ENCODE data around the gene MYOF. TPM values are rescaled to one million over a fixed set of nuclear protein-coding genes. Genes with fewer than 3 reads are reported as not detected.
"Not testable (repeated sequence)": the region's sequence is repeated elsewhere in the genome, so short reads cannot be mapped to it uniquely, and the experiment has no call there.

The MYOF gene
- total RNA-seq, 1 experiment from 2014 or later: 3.0 TPM

DNA sequence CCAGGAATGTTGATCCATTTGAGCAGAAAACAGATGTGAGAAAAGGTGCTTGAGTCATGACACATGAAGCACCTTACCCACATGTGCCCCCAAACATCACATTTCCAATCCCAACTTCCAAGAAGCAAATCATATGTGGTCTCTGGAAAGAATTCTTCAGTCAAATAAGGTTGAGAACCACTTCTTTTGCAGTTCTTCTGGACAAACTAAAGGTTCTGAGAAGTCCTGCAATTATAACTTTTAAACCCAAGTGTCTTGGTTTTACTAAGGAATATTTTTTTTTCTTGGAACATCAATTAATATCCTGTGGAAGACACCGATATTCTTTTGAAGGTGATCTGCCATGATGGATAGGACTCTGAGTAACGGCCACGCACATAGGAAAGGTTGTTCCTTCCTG lies 151.3 kb downstream of the MYOF start:
- H3K27me3 ChIP-seq (ENCODE audit: control insufficient read depth, insufficient read depth, low read length): no peaks in the 10 kb centered on the region
- no peaks in the 10 kb centered on the region for H3K36me3 ChIP-seq (replicated peaks; ENCODE audit: control insufficient read depth, insufficient read depth, low read length)

DNA sequence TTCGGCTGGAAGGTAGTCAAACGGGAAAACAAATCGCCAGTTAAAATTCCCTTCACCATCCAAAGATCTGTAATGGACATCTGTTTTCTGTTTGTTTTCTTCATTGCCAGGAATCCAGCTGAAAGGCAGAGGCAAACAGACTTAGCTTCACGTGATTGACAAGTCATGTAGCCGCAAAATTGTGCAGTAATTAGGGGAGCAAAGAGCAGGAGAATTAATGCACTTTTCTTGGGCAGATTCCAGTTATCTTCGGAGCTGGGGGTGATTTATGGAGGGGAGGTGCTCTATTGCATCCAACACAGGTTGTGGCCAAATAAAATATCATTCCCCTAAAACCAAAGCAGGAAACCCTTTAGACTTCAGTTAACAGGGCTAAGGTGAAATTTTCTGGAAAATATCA lies 162.2 kb downstream of the MYOF start:
- Histone ChIP-seq H3K36me3 (replicated peaks; ENCODE audit: control insufficient read depth, insufficient read depth, low read length) (no peaks in the 10 kb centered on the region), H3K27me3 (ENCODE audit: control insufficient read depth, insufficient read depth, low read length) (no peaks in the 10 kb centered on the region), H3K4me3 (ENCODE audit: insufficient read depth, low read depth, low read length) (no peak overlapping the region)
- no peak for DNase-seq

More for the DNA sequence above, 151.3 kb downstream of the MYOF start:
- H3K4me3 ChIP-seq (ENCODE audit: insufficient read depth, low read depth, low read length): no peak overlapping the region
- DNase-seq: no peak

- no peak overlapping the region for H3K4me3 ChIP-seq (ENCODE audit: insufficient read depth, low read depth, low read length)
- no peaks in the 10 kb centered on the region for H3K36me3 ChIP-seq (replicated peaks; ENCODE audit: control insufficient read depth, insufficient read depth, low read length)
- DNase-seq: no peak
- no peaks in the 10 kb centered on the region for H3K27me3 ChIP-seq (ENCODE audit: control insufficient read depth, insufficient read depth, low read length)
These were observed 163.0 kb downstream of the MYOF start for GRCh38 chr10:93319096-93319495.

DNA sequence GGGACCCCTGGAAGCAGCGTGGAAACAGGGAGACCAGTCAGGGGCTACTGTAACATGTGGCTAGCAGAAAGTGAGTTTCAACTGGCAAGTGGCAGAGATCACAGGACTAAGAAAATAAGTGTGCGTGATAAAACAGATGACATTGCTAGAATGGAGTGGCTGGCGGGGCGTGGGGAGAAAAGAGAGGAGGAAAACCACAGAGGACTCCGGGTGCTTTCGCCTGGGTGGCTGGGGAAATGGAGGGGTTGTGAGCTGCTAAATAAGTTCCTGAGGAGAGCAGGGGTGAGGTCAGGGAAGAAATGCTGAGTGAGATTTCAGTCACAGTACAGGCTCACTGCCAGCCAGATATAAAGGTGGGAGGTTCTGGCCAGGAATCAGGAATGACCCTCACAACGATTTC lies 166.9 kb downstream of the MYOF start:
- Histone ChIP-seq H3K27me3 (ENCODE audit: control insufficient read depth, insufficient read depth, low read length) (no peaks in the 10 kb centered on the region), H3K36me3 (replicated peaks; ENCODE audit: control insufficient read depth, insufficient read depth, low read length) (peaks cover 1% of the 10 kb centered on the region), H3K4me3 (ENCODE audit: insufficient read depth, low read depth, low read length) (no peak overlapping the region)
- DNase-seq: no peak

DNA sequence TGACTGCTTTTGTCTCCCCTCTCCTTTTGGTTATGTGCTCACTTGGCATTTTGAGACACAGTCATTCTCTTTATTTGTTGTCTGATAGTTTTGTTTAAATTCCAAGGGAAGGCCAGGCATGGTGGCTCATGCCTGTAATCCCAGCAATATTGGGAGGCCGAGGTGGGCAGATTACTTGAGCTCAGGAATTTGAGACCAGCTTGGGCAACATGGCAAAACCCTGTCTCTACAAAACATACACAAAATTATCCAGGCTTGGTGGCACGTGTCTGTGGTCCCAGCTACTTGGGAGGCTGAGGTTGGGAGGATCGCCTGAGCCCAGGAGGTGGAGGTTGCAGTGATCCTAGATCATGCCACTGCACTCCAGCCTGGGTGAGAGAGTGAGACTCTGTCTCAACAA lies 167.5 kb downstream of the MYOF start:
- not testable (repeated sequence) for H3K36me3 ChIP-seq (replicated peaks; ENCODE audit: control insufficient read depth, insufficient read depth, low read length); DNase-seq; H3K4me3 ChIP-seq (ENCODE audit: insufficient read depth, low read depth, low read length); H3K27me3 ChIP-seq (ENCODE audit: control insufficient read depth, insufficient read depth, low read length)

GRCh38 chr10:93313798-93314197 lies 168.3 kb downstream of the MYOF start:
- H3K36me3 ChIP-seq (replicated peaks; ENCODE audit: control insufficient read depth, insufficient read depth, low read length): peaks cover 1% of the 10 kb centered on the region
- H3K4me3 ChIP-seq (ENCODE audit: insufficient read depth, low read depth, low read length): no peak overlapping the region
- DNase-seq: no peak
- no peaks in the 10 kb centered on the region for H3K27me3 ChIP-seq (ENCODE audit: control insufficient read depth, insufficient read depth, low read length)

GRCh38 chr10:93309062-93309461 lies 173.1 kb downstream of the MYOF start:
- no peak overlapping the region for H3K4me3 ChIP-seq (ENCODE audit: insufficient read depth, low read depth, low read length)
- no peak for DNase-seq
- H3K36me3 ChIP-seq (replicated peaks; ENCODE audit: control insufficient read depth, insufficient read depth, low read length): peaks cover 1% of the 10 kb centered on the region
- H3K27me3 ChIP-seq (ENCODE audit: control insufficient read depth, insufficient read depth, low read length): no peaks in the 10 kb centered on the region

- H3K4me3 ChIP-seq (ENCODE audit: insufficient read depth, low read depth, low read length): no peak overlapping the region
- no peaks in the 10 kb centered on the region for H3K36me3 ChIP-seq (replicated peaks; ENCODE audit: control insufficient read depth, insufficient read depth, low read length)
- DNase-seq: no peak
- no peaks in the 10 kb centered on the region for H3K27me3 ChIP-seq (ENCODE audit: control insufficient read depth, insufficient read depth, low read length)
These were observed 177.0 kb downstream of the MYOF start for GRCh38 chr10:93305122-93305521.

GRCh38 chr10:93300981-93301380 lies 181.2 kb downstream of the MYOF start:
- Histone ChIP-seq H3K36me3 (replicated peaks; ENCODE audit: control insufficient read depth, insufficient read depth, low read length) (no peaks in the 10 kb centered on the region), H3K27me3 (ENCODE audit: control insufficient read depth, insufficient read depth, low read length) (no peaks in the 10 kb centered on the region), H3K4me3 (ENCODE audit: insufficient read depth, low read depth, low read length) (no peak overlapping the region)
- no peak for DNase-seq

DNA sequence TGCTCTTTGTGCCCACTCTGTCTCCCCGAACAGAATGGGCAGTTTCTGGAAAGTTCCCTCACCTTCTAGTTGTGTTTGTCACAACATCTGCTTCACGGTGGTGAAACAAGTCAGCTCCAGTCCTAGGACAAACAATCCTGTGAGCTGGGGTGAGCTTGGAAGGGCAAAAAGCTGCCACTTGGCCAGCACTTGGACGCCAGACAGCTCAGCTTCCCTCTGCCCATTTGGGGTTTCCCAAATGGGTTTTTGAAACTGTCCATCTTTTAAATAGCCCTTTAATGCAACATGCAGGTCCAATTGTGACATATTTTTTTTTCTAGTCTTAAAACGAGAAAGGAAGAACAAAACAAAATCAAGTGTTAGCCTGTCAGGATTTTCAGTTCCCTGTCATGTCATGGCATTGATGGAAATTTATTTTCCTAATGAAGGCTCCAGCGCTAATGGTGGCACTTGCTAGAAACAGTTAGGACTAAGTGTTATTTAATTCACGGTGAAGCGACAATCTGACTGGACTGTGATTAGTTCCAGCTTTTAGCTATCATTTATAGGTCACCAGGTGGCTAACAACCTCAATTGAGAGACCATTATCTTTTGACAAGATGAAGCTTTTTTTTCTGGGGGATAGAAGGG lies 181.7 kb downstream of the MYOF start:
- no peaks in the 10 kb centered on the region for H3K27me3 ChIP-seq (ENCODE audit: control insufficient read depth, insufficient read depth, low read length)
- no peak for DNase-seq
- H3K4me3 ChIP-seq (ENCODE audit: insufficient read depth, low read depth, low read length): no peak overlapping the region
- no peaks in the 10 kb centered on the region for H3K36me3 ChIP-seq (replicated peaks; ENCODE audit: control insufficient read depth, insufficient read depth, low read length)

DNA sequence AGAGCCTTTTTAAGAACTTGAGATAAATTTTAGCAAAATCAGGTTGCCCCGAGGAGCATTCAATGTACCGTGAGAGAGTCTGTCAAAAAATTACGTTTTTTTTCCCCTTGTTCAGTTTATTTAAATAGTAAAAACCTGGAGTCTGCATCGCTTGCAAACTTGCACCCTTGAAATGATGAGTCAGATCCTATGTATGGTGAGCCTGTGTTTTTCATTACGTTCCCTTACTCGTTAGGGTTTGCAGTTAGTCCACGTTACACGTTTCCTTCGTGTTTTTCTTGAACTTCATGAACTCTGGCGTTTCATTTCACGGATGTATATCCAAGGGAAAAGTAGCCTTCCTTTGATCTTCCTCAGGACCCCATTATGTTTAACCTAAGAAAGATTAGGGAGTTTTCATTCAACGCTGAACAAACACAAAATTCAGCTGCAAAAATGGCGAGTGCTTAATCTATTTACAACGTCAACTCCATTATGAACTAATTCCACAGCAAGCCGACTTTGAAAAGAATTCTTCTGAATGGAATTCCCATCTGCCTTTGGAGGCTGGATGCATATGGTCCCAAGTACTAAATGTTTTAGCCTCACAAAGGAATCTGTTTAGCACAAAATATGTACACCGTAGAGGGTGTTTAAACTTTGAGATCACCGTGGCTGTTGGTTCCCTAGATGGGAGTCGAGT lies 182.4 kb downstream of the MYOF start:
- Histone ChIP-seq H3K27me3 (ENCODE audit: control insufficient read depth, insufficient read depth, low read length) (no peaks in the 10 kb centered on the region), H3K4me3 (ENCODE audit: insufficient read depth, low read depth, low read length) (no peak overlapping the region), H3K36me3 (replicated peaks; ENCODE audit: control insufficient read depth, insufficient read depth, low read length) (no peaks in the 10 kb centered on the region)
- no peak for DNase-seq

DNA sequence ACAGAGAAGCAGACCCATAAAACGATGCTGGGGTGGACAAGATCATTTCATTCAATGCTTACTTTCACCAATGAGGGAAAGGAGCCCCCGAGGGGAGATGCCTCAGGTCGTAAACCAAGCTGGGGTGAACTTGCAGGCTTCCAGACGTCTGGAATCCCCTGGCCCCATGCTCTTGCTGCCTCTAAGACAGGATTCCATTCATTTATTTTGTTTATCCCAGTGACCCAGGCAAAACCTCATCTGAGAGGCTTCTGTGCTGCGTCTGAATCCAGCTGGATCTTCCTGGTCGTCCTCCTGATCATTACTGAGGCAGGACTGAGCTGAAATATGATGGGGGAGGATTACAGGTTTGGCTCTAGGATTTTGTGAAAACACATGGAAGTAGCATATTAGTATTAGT lies 182.9 kb downstream of the MYOF start:
- H3K36me3 ChIP-seq (replicated peaks; ENCODE audit: control insufficient read depth, insufficient read depth, low read length): no peaks in the 10 kb centered on the region
- DNase-seq: no peak
- no peak overlapping the region for H3K4me3 ChIP-seq (ENCODE audit: insufficient read depth, low read depth, low read length)
- no peaks in the 10 kb centered on the region for H3K27me3 ChIP-seq (ENCODE audit: control insufficient read depth, insufficient read depth, low read length)

GRCh38 chr10:93296151-93296550 lies 186.0 kb downstream of the MYOF start:
- DNase-seq: no peak
- Histone ChIP-seq H3K27me3 (ENCODE audit: control insufficient read depth, insufficient read depth, low read length) (no peaks in the 10 kb centered on the region), H3K36me3 (replicated peaks; ENCODE audit: control insufficient read depth, insufficient read depth, low read length) (no peaks in the 10 kb centered on the region), H3K4me3 (ENCODE audit: insufficient read depth, low read depth, low read length) (no peak overlapping the region)

DNA sequence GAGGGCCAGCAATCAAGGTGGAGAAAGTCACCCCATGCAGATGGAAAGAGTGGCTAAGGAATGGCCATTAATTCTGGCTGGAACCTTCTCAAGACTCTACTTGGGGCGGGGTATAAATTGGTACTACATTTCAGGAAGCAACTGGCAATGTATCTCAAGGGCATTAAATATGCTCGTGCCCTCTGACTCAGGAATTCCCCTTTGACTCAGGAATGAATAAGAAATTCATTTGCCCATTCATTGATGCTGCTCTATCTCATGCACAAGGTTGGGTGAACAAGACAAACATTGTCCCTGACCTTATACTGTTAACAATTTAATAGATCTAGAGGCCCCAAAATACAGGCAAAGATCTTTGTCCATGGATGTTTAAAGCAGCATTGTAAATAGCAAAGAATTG lies 188.1 kb downstream of the MYOF start:
- no peak for DNase-seq
- Histone ChIP-seq H3K27me3 (ENCODE audit: control insufficient read depth, insufficient read depth, low read length) (no peaks in the 10 kb centered on the region), H3K4me3 (ENCODE audit: insufficient read depth, low read depth, low read length) (no peak overlapping the region), H3K36me3 (replicated peaks; ENCODE audit: control insufficient read depth, insufficient read depth, low read length) (no peaks in the 10 kb centered on the region)

GRCh38 chr10:93290661-93291354 lies 191.3 kb downstream of the MYOF start:
- no peak overlapping the region for H3K4me3 ChIP-seq (ENCODE audit: insufficient read depth, low read depth, low read length)
- no peak for DNase-seq
- no peaks in the 10 kb centered on the region for H3K27me3 ChIP-seq (ENCODE audit: control insufficient read depth, insufficient read depth, low read length)
- H3K36me3 ChIP-seq (replicated peaks; ENCODE audit: control insufficient read depth, insufficient read depth, low read length): no peaks in the 10 kb centered on the region
